Jurkat, Clone E6-1 (cell line): Measurements from ENCODE around the gene LRRC25.

ENCODE experiments used
- DNase-seq: peaks from one replicate; pipeline ENCODE4 v3.0.0-alpha.2; 2011; ENCODE audit warnings: low read depth, low spot score
- H3K4me3 ChIP-seq: 2 replicates; pipeline ENCODE4 v1.5.1; 2011; ENCODE audit warnings: mild to moderate bottlenecking, low read length, control low read depth, moderate library complexity

The LRRC25 gene

DNA sequence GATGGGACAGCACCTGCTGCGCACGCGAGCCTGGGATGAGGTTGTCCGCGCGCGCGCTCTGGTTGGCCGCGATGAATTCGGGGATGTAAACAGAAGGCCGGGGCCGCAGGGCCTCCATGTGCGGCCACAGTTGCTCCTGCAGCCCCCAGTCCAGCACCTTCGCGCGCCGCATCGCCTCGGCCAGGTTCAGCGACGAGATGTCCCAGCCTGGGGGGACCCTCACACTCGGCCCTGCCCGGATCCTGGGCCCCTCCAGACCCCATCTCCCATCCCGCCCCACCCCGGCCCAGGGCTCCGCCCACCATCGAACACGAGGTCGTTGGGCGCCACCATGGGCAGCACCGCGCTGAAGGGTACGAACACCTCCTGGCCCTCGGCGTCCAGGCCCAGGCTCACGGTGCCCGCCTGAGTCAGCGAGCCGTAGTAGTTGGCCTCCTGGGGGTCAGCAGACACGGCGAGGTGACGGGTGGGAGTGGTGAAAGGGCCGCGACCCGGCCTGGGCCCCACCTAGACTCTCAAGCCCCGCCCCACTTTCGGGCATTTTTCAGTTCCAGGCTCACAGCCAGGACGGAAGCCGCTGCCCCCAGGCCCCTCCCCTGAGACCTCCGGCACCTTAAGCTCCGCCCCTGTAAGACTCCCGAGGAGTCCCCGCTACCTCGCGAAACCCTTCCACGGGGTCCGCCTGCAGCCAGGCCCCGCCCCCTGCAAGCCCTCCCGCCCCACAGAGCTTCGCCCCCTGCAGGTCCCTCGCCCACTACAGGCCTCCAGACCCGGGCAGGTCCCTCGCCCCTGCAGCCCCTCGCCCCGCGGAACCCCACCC, 39.5 kb upstream of the LRRC25 start:
- peak; percentile 79 for DNase-seq

DNA sequence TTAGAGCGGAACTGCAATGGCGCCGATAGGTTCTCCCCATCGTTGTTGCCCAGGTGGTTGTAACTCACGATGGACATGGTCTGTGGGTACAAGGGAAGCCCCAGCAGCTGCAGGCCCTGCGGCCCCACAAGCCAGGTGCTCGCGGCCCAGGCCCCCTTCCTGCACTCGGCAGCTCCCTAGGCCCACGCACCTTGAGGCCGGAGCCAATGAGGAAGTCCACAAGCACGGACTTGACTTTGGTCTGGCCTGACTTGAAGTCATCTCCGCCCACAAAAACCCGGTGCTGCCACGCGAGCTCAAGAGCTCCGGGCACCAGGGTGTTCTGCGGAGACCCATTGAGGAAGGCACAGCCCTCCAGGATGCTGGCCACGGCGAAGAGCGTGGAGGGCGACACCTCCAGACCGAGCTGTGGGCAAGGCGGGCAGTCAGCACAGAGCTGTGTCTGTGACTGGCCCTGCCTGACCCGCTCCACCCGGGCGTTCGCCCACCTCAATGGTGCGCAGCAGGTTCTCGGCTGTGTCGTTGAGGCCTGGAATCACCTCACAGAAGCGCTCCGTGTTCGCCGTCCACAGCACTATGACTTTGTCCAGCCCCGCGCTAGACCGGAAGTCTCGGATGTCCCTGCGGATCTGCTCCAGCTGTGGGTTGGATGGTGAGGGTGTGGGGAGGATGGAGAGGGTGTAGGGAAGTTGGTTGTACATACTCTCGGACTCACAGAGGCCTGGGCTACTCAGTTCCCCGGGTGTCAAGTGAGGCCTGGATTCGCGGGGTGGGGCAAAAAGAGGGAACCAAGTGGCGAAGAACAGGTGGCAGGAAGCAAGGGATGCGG, 38.6 kb upstream of the LRRC25 start:
- no peak for DNase-seq
- peak overlapping the region; percentile 54; the same call in 1 of the 2 replicates for H3K4me3 ChIP-seq

More for the DNA sequence above, 39.5 kb upstream of the LRRC25 start:
- H3K4me3 ChIP-seq: peak overlapping the region; percentile 54

DNA sequence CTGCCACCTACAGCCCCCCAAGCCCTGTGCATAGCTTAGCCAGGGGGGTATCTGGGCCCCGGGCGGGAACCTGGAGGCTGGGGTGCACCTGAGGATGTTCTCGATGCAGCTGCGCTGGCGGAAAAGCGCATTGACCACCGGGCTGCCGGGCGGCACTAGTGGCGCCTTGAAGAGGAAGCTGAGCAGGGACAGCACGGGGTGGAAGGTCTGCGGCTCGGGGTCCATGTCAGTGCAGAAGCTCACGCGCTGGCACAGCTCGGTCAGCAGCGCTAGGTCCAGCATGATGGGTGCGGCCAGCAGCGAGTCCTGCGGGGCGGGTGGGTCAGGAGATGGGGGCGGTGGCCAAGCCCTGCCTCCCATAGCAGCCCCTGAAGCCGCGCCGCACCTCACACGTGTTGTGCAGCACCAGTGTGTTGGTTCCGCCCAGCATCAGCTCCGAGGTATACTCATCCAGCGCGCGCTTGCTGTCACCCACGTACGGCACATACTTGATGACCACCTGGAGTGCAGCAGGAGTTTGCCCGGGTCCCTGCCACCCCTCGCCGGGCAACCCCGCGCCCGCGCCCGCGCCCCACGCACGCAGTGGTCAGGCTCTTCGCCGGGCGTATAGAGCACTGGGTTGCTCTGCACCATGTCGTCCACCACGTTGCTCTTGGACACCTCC, 37.9 kb upstream of the LRRC25 start:
- no peak overlapping the region for H3K4me3 ChIP-seq
- no peak for DNase-seq

DNA sequence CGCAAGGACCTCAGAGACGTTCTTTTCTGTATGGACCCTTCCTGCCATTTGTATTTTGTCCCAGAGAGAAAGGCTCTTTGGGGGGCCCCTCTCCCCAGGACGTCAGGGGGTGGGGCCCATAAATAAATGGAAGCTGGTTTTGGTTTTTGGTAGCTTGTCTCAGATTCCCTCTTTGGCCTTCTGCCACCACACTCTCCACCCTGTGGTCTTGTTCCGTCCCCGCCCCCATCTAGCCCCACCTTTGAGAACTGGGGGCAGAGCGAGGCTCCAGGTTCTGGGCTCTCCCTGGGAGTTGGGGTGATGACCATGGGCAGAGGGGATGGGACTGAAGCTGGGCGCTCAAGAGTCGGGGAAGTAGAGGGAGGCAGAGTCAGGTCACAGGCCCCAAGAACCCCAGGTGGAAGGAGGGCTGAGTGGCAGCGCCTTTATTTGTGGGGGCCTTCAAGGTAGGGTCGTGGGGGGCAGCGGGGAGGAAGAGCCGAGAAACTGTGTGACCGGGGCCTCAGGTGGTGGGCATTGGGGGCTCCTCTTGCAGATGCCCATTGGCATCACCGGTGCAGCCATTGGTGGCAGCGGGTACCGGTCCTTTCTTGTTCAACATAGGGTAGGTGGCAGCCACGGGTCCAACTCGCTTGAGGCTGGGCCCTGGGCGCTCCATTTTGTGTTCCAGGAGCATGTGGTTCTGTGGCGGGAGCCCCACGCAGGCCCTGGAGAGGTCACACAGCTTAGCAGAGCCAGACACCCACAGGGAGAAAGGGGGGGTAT, 37.2 kb upstream of the LRRC25 start:
- DNase-seq: no peak
- H3K4me3 ChIP-seq: no peak overlapping the region

DNA sequence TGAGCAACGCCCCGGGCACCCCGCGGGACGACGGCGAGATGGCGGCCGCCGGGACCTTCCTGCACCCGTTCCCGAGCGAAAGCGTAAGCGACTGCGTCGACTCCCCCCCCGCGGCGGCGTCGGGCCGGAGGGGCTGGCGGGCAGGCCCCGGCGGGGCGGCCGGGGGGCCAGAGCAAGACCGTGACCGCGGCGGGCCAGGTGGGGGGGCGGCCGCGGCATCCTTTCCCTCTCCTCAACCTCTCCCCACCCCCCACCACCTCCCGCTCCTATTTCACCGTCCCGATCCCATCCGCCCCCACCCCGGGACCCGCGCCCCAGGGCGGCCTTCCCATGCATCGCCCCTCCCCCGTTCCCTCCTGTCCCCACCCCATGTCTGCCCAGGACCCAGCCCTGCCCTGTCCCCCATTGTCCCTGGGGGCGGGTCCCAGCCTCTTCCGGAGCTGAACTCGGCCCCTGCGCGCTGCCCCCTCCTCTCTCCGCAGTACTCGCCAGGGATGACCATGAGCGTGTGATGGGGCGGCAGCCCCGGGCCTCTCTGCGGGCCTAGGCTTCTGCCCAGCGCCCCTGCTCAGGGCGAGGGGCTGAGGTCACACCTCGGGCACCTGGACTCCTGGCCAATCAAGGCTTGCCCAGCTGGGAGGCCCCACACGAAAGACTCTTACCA, 36.4 kb upstream of the LRRC25 start:
- no peak for DNase-seq
- no peak overlapping the region for H3K4me3 ChIP-seq

DNA sequence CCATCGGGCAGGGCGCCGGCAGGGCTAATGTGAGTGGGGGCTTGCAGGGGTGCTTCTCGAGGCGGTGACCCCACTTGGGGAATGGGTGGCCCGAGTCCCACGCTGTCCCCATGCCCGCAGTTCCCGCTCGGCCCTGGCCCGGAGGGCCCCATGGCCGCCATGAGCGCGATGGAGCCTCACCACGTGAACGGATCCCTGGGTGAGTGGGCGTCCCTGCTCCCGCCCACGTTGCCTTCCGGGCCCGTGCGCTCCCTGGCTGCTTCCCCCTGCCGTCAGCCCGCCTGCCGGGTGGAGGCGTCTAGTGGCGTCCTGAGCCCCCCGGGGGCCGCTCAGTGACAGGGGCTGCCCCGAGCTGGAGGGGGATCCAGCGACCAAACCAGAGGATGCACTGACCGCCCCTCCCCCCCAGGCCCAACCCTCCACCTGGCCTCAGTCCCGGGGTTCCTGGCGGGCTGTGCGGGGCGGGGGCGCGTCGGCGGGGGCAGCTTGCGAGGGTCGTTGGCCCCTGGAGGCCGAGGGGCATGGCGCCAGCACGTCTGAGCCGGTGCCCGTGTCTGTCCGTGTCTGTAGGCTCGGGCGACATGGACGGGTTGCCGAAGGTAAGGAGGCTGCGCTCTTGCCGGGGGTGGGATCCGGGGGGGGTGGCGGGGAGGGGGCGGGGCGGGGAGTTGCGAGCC, 35.7 kb upstream of the LRRC25 start:
- no peak for DNase-seq
- H3K4me3 ChIP-seq: no peak overlapping the region

DNA sequence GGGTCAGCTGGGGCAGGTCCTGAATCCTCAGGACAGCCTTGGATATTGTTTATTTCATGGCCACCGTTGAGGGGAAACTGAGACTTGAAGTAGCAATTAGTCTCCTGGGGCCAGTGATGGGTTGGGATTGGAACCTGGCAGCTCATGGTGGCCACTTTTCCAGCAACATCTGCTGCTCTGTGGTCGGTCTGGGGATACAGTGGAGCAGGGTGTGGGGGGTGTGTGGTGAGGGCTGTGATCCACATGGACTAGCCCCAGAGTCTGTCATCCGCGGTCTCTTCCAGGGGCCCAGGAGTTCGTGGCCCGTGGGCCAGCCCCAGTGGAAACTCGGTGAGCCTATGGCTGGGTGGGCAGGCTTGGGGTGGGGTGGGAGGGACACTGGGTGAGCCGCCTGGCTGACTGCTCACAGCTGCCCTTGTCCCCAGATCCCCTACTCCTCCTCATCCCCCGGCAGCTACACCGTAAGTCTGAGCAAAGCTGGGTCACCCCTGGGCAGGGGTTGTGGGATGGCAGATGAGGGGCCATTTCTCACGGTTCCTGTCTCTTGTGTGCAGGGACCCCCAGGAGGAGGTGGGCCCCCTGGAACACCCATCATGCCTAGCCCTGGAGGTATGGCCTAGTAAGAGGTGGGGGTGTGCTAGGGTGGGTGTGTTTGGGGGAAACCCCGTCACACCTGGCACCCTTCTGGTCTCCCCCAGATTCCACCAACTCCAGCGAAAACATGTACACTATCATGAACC, 35.0 kb upstream of the LRRC25 start:
- no peak overlapping the region for H3K4me3 ChIP-seq
- no peak for DNase-seq

DNA sequence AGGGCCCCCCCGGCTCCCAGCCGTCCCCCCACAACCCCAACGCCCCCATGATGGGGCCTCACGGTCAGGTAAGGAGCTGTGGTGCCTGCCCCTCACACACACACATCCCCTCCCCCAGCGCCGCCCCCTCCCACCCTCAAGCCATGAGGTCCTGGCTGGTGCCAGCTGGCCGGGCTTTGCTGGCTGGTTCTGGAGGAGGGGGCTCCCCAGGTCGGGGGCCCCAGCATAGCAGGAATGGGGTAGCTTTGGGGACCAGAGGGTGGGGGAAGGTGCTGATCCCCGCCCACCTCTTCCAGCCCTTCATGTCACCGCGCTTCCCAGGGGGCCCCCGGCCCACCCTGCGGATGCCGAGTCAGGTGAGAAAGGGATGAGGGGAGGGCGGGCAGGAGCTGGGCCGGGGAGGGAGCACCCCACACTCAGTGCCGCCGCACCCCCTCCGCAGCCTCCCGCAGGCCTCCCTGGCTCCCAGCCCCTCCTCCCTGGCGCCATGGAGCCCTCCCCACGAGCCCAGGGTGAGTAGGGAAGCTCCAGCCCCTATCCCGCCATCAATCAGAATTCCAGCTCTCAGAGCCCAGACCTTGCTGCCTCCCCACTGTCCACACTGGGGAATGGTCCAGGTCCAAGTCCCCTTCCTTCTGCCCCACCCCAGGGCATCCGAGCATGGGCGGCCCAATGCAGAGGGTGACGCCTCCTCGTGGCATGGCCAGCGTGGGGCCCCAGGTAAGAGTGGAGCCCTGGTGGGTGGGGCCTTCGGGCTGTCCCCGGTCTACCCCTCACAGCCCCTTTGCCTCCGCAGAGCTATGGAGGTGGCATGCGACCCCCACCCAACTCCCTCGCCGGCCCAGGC, 34.2 kb upstream of the LRRC25 start:
- no peak overlapping the region for H3K4me3 ChIP-seq

DNA sequence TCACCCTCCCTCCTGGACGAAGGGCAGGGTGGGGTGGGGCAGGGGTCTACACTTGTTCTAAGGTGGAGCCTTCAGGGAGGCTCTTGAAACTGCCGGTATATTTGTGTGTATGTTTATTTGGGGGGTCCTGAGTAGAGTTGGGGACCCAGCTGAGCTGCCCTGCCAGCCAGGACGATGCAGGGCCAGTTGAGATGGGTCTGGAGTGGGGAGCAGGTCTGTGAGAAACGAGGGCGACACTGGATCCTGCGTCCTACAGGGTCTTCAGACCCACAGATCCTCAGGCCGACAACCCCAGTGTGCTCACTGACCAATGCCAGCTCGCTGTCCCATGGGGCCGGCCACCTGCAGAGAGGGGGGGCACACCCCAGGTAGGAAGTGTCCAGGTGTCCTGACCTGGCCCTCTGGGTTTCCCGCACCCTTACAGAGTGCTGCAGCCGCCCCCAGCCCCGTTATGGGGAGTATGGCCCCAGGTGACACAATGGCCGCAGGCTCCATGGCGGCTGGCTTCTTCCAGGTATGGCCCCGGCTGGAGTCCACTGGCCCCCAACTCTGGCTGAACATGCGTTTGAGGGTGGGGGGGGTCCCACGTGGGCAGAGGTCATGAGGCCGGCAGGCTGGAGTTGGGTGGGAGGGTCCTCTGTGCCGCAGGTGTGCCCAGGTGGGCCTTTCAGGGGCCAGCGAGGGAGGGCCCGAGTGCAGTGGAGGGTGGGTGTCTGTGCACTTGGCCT, 33.2 kb upstream of the LRRC25 start:
- DNase-seq: no peak
- H3K4me3 ChIP-seq: no peak overlapping the region

More for the DNA sequence above, 34.2 kb upstream of the LRRC25 start:
- DNase-seq: no peak

DNA sequence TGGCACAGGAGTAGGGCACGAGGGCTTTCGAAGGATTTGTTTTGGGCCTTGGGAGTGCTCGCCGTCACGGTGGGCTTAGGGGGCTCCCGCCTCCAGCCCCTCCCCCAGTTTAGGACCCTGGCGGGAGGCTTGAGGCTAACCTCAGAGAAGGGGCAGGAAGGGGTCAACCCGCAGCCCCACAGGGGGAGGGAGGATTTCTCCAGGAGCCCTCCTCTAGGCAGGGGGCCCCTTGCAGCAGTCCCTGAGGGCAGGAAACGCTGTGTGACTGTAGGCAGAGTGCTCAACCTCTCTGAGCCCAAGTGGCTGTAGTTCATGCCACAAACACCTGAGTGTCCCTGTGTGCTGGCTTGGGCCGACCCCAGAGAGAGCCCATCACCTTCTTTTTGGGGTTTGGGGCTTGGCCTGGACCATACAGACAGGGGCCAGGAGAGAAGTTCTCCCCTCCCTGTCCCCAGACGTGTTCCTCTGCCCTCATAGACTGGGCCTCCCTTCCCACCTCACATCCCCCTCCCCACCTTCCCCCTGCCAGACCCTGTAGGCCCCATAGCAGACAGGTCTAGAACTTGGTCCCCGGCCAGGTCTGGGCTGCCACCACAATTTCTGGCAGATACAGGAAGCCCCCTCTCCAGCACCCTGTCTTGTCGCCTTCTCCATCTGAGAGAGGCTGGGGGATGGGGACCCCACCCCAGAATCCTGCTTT, 32.4 kb upstream of the LRRC25 start:
- peak overlapping the region; percentile 39 for H3K4me3 ChIP-seq
- DNase-seq: no peak

DNA sequence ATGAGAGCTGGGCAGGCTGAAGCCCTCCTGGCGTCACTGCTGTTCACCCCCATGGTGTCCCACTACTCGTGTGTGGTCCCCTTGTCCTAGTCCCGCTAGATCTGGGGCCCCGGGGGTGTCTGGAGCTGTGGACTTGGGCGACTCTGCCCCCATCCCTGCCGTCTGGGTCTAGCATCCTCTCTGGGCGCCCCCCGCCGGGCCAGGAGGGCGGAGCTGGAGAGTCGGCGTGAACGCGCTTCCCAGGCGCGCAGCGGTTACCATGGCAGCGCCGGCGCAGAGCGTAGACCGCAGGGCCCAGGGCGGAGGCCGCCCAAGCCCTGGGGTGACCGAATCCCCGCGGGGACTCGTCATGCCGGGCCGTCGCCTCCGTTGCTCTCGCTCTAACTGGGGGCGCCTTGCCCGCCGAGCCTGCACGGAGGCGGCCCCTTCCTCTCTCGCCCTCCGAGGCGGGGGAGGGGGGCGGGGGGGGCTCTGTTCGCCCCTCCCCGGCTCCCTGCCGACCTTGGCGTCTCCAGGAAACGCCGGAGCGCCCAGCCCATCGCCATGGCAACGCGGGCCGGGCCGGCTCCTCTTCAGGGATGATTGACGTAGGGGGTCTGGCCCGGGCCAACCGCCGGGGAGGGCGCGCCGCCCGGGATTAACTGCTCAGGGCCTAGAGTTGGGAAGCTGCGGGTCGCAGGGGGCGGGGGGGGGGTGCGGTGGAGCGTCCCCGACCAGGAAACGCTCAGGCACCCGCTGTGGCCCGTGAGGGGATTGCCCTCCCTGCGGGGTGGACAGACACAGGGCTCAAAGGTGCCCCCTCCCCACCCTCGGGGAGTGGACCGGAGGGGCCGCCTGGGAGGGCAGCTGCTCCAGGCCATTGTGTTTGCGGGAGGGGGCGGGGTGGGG, 31.6 kb upstream of the LRRC25 start:
- DNase-seq: peak; percentile 80
- H3K4me3 ChIP-seq: peak overlapping the region; percentile 39

DNA sequence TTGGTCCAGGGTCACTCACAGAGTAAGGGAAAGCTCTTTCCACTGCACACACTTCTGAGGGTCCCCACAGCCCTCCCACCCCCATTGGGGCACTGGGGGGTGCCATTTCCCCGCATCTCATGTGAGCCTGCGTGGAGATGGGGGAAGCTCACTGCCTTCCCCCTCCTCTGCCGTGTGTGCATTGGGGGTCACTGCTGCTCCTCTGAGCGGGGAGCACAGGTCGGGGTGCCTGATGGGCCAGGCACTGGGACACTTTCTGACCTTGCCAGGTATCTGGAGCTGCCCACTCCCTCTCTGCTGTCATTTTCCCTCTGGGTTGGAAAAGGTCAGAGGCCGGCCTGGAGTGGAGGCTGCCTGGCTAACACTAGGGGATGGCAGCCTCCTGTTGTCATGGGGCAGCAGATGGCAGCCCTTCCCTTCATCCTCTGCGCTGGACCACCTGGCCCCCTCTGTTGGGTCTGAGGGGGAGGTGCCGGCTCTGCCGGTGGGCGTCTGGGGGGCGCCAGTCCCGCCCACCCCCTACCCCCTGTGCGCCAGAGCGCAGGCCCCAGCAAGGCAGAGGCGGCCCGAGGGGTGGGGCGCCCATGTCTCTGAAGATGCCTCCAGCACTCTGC, 30.9 kb upstream of the LRRC25 start:
- no peak for DNase-seq
- peak overlapping the region; percentile 39; the same call in 1 of the 2 replicates for H3K4me3 ChIP-seq

DNA sequence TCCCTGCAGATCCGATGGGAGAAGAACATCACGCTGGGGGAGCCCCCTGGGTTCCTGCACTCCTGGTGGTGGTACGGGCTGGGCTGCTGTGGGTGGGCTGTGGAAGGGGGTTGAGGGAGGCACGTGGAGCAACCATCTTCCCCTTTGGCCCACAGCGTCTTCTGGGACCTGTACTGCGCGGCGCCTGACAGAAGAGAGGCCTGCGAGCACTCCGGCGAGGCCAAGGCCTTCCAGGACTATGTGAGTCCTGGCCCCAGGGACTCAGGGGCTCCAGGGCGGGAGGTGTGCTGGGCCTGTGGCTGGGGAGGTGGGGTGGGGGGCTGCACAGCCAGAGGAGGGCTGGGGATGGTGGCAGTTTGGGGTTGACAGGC, 30.3 kb upstream of the LRRC25 start:
- DNase-seq: no peak
- H3K4me3 ChIP-seq: no peak overlapping the region

DNA sequence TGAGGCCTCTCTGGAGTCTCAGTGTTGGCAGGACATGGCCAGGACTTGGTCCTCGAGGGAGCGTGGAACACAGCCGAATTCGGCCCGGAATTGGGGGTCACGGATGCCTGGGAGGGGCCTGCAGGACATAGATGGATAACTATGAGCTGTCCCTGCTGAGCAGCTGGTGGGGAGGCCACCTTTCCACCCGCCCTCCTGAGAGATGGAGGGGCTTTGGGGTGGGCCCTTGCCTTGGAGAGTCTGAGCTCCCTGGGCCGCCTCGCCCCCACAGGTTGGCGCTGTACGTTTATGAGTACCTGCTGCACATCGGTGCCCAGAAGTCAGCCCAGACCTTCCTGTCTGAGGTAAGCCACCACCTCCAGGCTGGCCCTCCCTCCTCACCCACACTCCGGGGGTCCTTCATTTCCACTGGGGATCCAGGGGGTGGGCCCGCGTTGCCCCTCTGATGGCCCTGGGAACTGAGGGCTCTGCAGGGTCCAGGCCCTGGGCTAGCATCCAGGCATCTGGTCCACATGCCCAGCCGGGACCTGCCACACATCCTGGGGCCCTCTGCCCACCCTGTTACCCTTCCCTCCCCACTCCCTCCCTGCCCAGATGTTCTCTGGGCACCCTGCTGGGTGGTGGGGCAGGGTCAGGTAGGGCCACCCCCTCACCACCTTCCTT, 29.8 kb upstream of the LRRC25 start:
- no peak overlapping the region for H3K4me3 ChIP-seq
- DNase-seq: no peak
